A673 (cell line): ENCODE data around the gene GATAD2A. TPM values are rescaled to one million over a fixed set of nuclear protein-coding genes. Genes with fewer than 3 reads are reported as not detected.

Experiments
- BruUV-seq: library from RNA; stranded (reverse); fragments of 400-500 nt; replicated peaks from 2 replicates; lab custom pipeline; 2021; lab: Mats Ljungman, UMichigan
- CTCF ChIA-PET: fragments of 300-600 bp; sonication (Branson Sonifier 250); formaldehyde crosslinking; loops from one replicate; lab custom pipeline; 2022; ENCODE audit warnings: antibody characterized with exemption; lab: Charles Lee
- POLR2A ChIA-PET: fragments of 300-600 bp; sonication (Branson Sonifier 250); formaldehyde crosslinking; loops from one replicate; lab custom pipeline; 2022; ENCODE audit warnings: antibody characterized with exemption; ENCODE audit not compliant: low non-redundant PET; lab: Charles Lee
- DNase-seq: peaks from one replicate; pipeline ENCODE4 v3.0.0-alpha.2; 2015; ENCODE audit warnings: low spot score
- H3K27ac ChIP-seq: fragments of 200-600 bp; sonication (generic); 2 replicates; pipeline ENCODE4 v1.5.1; 2016; ENCODE audit warnings: mixed run types, low read depth, mild to moderate bottlenecking, mixed read lengths, antibody characterized with exemption, low read length; ENCODE audit not compliant: poor library complexity, severe bottlenecking
- H3K27me3 ChIP-seq: fragments of 200-600 bp; sonication (generic); replicated peaks from 2 replicates; pipeline ENCODE4 v1.6.1; 2017; ENCODE audit warnings: mixed run types, low read depth, mild to moderate bottlenecking, mixed read lengths, antibody characterized with exemption, low read length; ENCODE audit not compliant: insufficient read depth, poor library complexity
- H3K36me3 ChIP-seq: fragments of 200-600 bp; sonication (generic); 2 replicates; pipeline ENCODE4 v1.6.1; 2016; ENCODE audit warnings: mixed run types, mild to moderate bottlenecking, mixed read lengths, antibody characterized with exemption, low read length; ENCODE audit not compliant: insufficient read depth, poor library complexity, severe bottlenecking
- H3K4me1 ChIP-seq: fragments of 200-600 bp; sonication (generic); 2 replicates; pipeline ENCODE4 v1.6.1; 2017; ENCODE audit warnings: mixed run types, mild to moderate bottlenecking, mixed read lengths, antibody characterized with exemption, low read length; ENCODE audit not compliant: insufficient read depth, poor library complexity, severe bottlenecking
- H3K4me3 ChIP-seq: fragments of 200-600 bp; sonication (generic); 2 replicates; pipeline ENCODE4 v1.5.1; 2016; ENCODE audit warnings: low read depth, mixed run types, mild to moderate bottlenecking, mixed read lengths, low read length; ENCODE audit not compliant: poor library complexity, severe bottlenecking
- H3K9me3 ChIP-seq: fragments of 200-600 bp; sonication (generic); 2 replicates; pipeline ENCODE4 v1.6.1; 2016; ENCODE audit warnings: mixed run types, low read depth, mild to moderate bottlenecking, mixed read lengths, antibody characterized with exemption, low read length; ENCODE audit not compliant: poor library complexity, severe bottlenecking
- CTCF ChIP-seq: fragments of 300-800, 200-600 bp; sonication (generic); conservative IDR thresholded peaks from 2 replicates; pipeline ENCODE4 v1.5.1; 2017; ENCODE audit warnings: low read depth, mild to moderate bottlenecking, antibody characterized with exemption, low read length, moderate library complexity, mixed read lengths
- EZH2 ChIP-seq: fragments of 200-600 bp; sonication (generic); IDR thresholded peaks from 2 replicates; pipeline ENCODE4 v1.6.1; 2017; ENCODE audit warnings: borderline replicate concordance, low read depth, mild to moderate bottlenecking, mixed read lengths, antibody characterized with exemption, low read length; ENCODE audit not compliant: poor library complexity, severe bottlenecking
- intact Hi-C: fragments of 100-400 bp; cut with micrococcal nuclease; formaldehyde crosslinking; loops from one replicate; pipeline ENCODE4 v1.10.0; 2022; ENCODE audit not compliant: unreplicated experiment
- total RNA-seq: library from RNA; stranded (reverse); gene quantifications from 2 replicates; pipeline ENCODE4 v1.2.3, GENCODE V29; 2021

Gene GATAD2A
- total RNA-seq, 1 experiment from 2014 or later: 218 TPM

DNA sequence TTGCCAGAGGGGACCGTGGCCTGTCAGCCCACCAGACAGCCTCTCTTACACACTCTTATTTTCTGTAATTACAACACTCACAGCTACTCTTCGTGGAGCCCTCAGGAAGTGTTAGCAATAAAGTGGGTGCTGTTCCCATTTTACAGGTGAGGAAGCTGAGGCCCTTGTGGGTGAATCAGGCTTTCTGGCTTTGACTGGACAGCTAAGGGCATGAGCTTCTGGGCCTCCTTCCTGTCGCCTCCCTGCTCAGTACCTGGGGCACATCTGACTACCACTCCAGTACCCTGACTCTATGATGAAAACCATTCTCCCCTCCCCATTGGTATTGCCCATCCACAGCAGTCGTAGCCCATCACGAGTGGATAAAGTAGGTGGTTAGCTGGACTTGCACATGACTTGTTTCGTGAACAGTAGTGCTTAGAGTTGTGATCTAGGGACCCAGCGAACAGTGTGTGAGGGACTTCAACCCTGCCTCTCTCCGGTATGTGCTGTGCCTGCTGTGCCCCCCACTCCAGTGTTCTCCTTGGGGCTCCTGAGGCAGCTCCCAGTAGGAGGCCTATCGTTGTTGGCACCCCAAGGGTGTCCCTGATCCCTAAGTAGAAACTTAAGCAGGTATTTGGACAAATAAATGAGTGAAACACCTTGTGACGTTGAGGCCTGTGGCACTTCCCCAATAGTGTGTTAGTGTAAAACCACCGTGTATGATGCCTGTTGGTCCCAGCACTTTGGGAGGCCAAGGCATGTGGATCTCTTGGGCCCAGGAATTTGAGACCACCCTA lies 38.6 kb downstream of the GATAD2A start:
- Histone ChIP-seq H3K4me1 (no peaks in the 10 kb centered on the region), H3K36me3 (no peaks in the 10 kb centered on the region), H3K27me3 (no peaks in the 10 kb centered on the region), H3K4me3 (no peak overlapping the region), H3K9me3 (no peaks in the 10 kb centered on the region), H3K27ac (no peak overlapping the region)
- ChIA-PET POLR2A (no interaction called here), CTCF (no interaction called here)
- BruUV-seq: no TSS peak
- no peak for DNase-seq
- intact Hi-C loops: no loop called here
- TF ChIP-seq CTCF (no peak), EZH2 (no peak)

GRCh38 chr19:19444681-19445155 lies 39.2 kb downstream of the GATAD2A start:
- TF ChIP-seq CTCF: no peak
- no peak for TF ChIP-seq EZH2
- intact Hi-C loops: no loop called here
- H3K9me3 ChIP-seq: no peaks in the 10 kb centered on the region
- no peaks in the 10 kb centered on the region for H3K27me3 ChIP-seq
- H3K36me3 ChIP-seq: no peaks in the 10 kb centered on the region
- H3K27ac ChIP-seq: no peak overlapping the region
- CTCF ChIA-PET: no interaction called here
- DNase-seq: no peak
- no peak overlapping the region for H3K4me3 ChIP-seq
- no peaks in the 10 kb centered on the region for H3K4me1 ChIP-seq
- no TSS peak for BruUV-seq
- POLR2A ChIA-PET: no interaction called here

- POLR2A ChIA-PET: no interaction called here
- CTCF ChIA-PET: no interaction called here
- no TSS peak for BruUV-seq
Observed at GRCh38 chr19:19445288-19445687, 39.8 kb downstream of the GATAD2A start.

More at GRCh38 chr19:19445288-19445687, 39.8 kb downstream of the GATAD2A start:
- no peaks in the 10 kb centered on the region for H3K4me1 ChIP-seq
- no peak overlapping the region for H3K27ac ChIP-seq
- no peak overlapping the region for H3K4me3 ChIP-seq
- intact Hi-C loops: no loop called here
- TF ChIP-seq CTCF: no peak
- TF ChIP-seq EZH2: no peak
- H3K9me3 ChIP-seq: no peaks in the 10 kb centered on the region
- no peaks in the 10 kb centered on the region for H3K36me3 ChIP-seq
- no peaks in the 10 kb centered on the region for H3K27me3 ChIP-seq
- no peak for DNase-seq
